ENCODE results near the gene CASZ1.

GRCh38 chr1:10793129-10793651 lies 3.3 kb downstream of the CASZ1 start:
- TF ChIP-seq YY1 (IDR thresholded peaks at IDR 0.05; ENCODE audit: insufficient read depth, insufficient read length) (no peak), ZNF274 (IDR thresholded peaks at IDR 0.05; ENCODE audit: low read depth, low read length) (no peak)
